T-helper 2 cell treated with Interferon-gamma antibody and Interleukin-4, amounts not matched to agents 5 μg/mL and 100 μg/mL, for 36 hours (primary cell): ENCODE data around the gene ZMYND15.
A peak's percentile ranks its signal among the peaks of the same experiment; 100 is the strongest.

Source experiments
- DNase-seq: peaks from one replicate; pipeline ENCODE4 v3.0.0; 2021; ENCODE audit warnings: low spot score
- H3K27ac Mint-ChIP-seq: one replicate; pipeline ENCODE4 v1.8.0; 2021; ENCODE audit warnings: mild to moderate bottlenecking, mixed read lengths
- H3K27me3 Mint-ChIP-seq: one replicate; pipeline ENCODE4 v1.8.0; 2021; ENCODE audit warnings: low read depth, mixed read lengths
- H3K36me3 Mint-ChIP-seq: one replicate; pipeline ENCODE4 v1.8.0; 2021; ENCODE audit warnings: low read depth, mixed read lengths
- H3K4me1 Mint-ChIP-seq: one replicate; pipeline ENCODE4 v1.8.0; 2021; ENCODE audit warnings: low read depth, mixed read lengths
- H3K4me3 Mint-ChIP-seq: one replicate; pipeline ENCODE4 v1.8.0; 2022; ENCODE audit warnings: mild to moderate bottlenecking, moderate library complexity, mixed read lengths
- H3K9me3 Mint-ChIP-seq: one replicate; pipeline ENCODE4 v1.8.0; 2021; ENCODE audit warnings: mixed read lengths

Gene ZMYND15

GRCh38 chr17:4789701-4789950, 50.0 kb downstream of the ZMYND15 start:
- Mint-ChIP-seq H3K9me3 (no peaks in the 10 kb centered on the region), H3K4me1 (peaks cover 25% of the 10 kb centered on the region), H3K27ac (peak overlapping the region; percentile 68), H3K4me3 (peak overlapping the region; percentile 73), H3K36me3 (peaks cover 3% of the 10 kb centered on the region), H3K27me3 (peaks cover 39% of the 10 kb centered on the region)
- DNase-seq = no peak

- Mint-ChIP-seq H3K9me3 (no peaks in the 10 kb centered on the region), H3K4me1 (peaks cover 25% of the 10 kb centered on the region), H3K36me3 (peaks cover 3% of the 10 kb centered on the region), H3K4me3 (peak overlapping the region; percentile 85), H3K27me3 (peaks cover 36% of the 10 kb centered on the region), H3K27ac (peak overlapping the region; percentile 95)
- peak; percentile 88 for DNase-seq
Measured at GRCh38 chr17:4789951-4790704, 50.5 kb downstream of the ZMYND15 start.

GRCh38 chr17:4790705-4791088, 51.1 kb downstream of the ZMYND15 start:
- Mint-ChIP-seq H3K27me3 (peaks cover 30% of the 10 kb centered on the region), H3K36me3 (peaks cover 3% of the 10 kb centered on the region), H3K4me1 (peaks cover 25% of the 10 kb centered on the region), H3K9me3 (no peaks in the 10 kb centered on the region), H3K4me3 (peak overlapping the region; percentile 85), H3K27ac (peak overlapping the region; percentile 95)
- no peak for DNase-seq

- Mint-ChIP-seq H3K27me3 (no peaks in the 10 kb centered on the region), H3K4me1 (peaks cover 20% of the 10 kb centered on the region), H3K4me3 (peak overlapping the region; percentile 100), H3K27ac (peak overlapping the region; percentile 95), H3K9me3 (no peaks in the 10 kb centered on the region), H3K36me3 (peaks cover 18% of the 10 kb centered on the region)
- DNase-seq = no peak
Measured at GRCh38 chr17:4795168-4795567, 55.5 kb downstream of the ZMYND15 start.
